HG02852 (cell line): ENCODE data around the gene NOL6.
"Not testable (repeated sequence)": the region's sequence is repeated elsewhere in the genome, so short reads cannot be mapped to it uniquely, and the experiment has no call there.

Experiments used
- ATAC-seq: cut with Tn5 transposase; IDR thresholded peaks from one replicate; pipeline ENCODE4 v1.9.1; 2021; ENCODE audit warnings: mild to moderate bottlenecking, moderate library complexity; ENCODE audit not compliant: unreplicated experiment

Gene NOL6

GRCh38 chr9:33472171-33472880 lies 1.4 kb downstream of the NOL6 start:
- no peak for ATAC-seq

GRCh38 chr9:33471361-33471760 lies 2.4 kb downstream of the NOL6 start:
- no peak for ATAC-seq

DNA sequence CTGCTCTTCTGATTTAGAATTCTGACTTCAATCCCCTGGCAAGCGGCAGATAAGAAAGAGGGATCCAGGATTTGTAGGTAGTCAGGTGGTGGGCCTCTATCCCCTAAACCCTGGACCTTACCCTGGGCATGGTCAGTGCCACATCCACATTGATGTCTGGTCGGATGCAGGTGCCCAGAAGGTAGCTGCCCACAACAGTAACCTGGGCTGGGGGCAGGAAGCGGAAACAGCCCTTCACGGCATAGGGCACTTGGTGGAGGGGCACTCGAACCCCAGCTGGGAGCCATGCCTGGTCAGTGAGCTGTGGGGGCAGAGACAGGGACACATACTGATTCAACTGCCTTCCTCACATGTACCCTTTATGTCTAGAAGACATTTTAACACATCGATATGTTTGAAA lies 3.8 kb downstream of the NOL6 start:
- ATAC-seq = no peak

GRCh38 chr9:33468797-33469621 lies 4.7 kb downstream of the NOL6 start:
- no peak for ATAC-seq

DNA sequence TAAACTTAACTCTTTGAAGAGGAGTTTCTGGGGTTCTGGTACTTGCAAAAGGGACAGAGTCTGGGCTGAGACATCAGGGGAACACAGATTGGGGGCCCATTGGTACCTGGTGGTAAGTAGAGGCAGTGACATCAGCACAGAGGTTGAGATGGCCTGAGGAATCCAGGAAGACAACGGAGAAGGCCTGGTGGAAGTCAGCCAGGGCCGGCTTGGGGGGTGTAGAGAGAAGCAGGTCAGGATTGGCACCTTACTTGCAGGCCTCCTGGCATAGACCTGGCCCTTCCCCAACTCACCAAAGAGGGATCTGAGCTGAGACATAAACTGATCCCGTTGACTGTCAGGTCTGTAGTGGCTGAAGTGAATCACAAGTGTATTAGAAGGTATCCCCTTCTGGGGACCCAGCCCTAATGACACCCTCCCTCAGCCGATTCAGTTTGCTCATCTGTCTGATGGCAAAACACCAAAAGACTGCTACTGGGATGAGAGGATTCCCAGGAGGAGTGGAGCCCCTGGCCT lies 5.5 kb downstream of the NOL6 start:
- no peak for ATAC-seq

DNA sequence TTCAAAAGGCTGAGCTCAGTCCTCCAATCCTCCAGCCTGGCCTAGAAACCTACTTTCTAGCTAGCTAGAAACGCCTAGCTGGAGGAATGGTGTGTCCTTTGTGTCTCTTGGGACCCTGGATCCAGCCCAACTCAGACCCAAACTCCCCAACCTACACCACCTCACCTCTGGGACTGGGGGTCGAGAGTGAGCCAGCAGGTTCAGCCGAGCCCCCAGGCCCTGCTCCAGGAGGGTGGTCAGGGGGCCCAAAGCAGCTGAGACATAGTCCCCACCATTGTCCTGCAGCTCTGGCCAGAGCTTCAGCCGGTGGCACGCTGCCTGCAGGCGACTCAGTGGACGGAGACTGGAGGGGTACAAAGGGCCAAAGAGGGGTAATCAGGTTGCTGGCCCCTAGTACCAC lies 6.2 kb downstream of the NOL6 start:
- no peak for ATAC-seq

DNA sequence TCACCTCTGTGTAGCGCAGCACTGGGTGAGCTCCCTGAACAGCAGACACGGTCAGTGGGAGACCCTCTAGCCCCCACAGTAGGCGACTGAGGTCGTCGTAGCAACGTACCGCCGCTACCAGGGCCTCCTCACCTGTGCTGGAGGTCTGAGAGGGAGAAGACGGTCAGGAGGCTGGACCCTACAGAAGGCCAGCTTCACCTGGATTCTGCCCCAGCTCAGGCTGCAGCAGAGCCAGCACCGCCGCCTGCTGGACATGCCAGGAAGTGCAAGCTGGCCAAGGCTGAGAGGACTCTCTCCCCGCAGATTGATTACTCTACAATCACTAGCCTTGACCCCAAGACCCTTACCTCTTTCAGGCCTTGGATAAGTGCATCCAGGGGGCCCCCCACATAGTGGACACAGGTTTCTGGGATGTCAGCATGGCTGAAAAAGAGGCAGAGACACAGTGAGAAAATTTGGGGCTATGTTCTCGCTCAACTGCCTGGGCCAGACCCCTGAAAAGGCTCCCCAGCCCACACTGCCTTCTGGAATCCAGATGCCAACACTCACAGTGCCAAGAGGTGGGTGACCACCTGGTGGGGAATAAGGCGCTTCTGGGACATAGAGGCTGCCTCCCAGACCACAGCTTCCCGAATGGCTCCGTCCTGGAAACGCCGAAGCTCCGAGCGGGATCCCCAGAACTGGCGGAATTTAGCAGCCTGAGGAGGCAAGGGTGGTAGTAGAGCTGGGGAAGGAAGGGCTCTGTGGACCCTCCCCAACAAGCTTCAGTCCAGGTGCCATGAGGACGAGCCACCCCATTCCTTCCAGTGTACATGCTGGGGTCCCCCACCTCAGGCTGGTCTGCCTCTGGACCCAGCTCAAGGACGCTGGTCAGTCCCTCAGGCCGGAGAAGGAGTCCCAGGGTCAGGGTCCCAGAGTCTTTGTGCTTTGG lies 6.9 kb downstream of the NOL6 start:
- ATAC-seq = no peak

DNA sequence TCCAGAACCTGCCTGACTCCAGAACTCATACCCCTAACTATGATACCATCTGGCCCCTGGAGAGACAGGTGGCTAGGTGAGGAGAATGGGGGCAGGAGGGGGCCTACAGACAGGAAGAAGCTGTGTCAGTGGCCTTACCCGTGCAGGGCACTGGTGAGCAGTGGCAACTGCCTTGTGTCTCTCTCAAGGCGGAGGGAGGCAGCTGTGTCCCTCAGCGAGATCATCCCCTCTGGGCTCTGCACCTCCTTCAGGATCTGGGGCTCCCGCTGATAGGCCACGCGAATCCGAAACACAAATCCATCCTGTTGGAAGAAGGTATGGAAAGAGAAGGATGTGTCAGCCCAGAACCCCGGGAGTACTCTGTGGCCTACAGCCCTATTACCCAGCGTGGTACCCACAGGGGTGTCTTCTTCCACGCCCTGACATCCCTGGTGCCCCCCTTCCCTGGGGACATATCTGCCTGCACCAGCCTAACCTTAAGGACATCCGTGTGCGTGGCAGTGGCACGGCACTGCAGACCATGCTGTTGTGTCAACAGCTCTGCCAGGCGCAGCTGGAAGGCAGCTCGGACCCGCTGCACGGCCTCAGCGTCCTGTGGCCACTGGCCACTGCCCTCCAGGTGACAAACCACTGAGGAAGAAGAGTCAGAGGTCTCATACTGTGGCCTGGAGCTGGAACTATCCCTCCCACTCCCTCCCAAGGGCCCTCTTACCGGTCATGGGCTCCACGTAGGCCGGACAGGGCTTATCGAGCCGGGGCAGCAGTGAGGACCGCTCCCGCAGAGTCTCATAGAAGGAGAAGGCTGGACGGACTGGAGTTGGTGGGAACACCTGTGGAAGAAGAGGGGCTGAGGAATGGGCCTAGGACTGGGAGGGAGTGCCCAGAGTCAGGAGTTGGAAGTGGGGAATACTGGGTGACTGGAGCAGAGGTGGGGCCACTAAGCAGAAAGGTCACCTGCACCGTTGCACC lies 7.8 kb downstream of the NOL6 start:
- ATAC-seq = no peak

DNA sequence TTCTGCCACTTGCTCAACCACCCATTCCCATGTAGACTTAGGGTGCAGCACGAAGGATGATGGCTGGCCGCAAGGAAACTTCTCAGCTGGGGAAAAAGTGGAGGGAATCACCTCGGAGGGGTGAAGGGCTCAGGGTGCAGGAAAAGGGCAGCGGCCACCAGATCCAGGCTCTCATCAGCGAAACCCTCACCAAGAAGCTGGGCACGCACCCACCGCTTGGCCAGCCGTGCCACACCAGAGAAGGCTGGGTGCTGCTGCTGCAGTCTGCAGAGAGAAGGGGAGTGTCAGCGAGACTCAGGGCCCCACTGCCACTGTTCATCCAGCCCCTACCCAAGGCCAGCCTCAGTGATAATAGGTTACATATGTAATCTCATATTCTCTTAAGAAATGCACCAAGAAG lies 8.6 kb downstream of the NOL6 start:
- ATAC-seq = no peak

DNA sequence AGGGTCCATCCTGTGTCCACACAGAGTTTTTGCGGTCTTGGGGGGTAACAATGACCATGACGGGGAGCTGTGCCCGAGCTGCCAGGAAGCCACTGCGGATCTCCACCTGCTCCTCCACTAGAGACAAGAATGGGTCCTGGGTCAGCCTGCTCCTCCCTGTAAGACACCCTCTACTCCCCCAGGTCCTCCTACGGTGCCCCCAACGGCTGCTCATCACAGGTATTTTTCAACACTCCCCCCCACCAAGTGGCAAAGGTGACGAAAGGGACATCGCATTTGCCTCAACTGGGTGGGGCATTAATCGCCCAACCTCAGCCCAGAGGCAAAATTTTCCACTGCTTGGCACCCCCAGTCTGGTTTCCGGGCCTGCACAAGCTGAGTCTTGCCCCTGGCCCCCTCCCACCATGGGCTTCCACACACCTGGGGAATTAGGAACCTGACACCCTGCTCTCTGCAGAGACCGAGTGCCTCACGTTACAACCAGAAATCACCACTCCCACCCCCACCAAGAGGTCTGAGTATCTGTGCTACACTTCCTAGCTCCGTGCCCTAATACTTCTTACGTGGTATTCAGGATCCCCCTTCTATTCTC lies 9.6 kb downstream of the NOL6 start:
- no peak for ATAC-seq

DNA sequence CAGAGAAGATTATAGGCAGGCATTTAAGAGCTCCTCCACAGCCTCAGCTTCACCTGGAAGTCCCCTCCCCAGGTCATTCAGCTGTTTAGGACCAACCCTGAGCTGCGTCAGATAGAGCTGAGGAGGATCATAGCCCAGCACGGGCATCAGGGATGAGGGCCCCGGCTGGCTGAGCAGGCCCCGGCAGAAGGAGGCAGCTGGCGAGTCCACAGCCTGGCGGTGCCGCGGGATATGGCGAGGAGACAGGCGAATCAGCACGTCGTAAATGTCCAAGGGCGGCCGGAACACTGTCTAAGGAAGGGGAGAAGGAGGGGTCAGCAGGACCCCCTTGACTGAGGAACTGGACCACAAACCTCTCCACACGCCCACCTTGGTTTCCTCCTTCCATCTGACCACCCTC lies 10.6 kb downstream of the NOL6 start:
- no peak for ATAC-seq

DNA sequence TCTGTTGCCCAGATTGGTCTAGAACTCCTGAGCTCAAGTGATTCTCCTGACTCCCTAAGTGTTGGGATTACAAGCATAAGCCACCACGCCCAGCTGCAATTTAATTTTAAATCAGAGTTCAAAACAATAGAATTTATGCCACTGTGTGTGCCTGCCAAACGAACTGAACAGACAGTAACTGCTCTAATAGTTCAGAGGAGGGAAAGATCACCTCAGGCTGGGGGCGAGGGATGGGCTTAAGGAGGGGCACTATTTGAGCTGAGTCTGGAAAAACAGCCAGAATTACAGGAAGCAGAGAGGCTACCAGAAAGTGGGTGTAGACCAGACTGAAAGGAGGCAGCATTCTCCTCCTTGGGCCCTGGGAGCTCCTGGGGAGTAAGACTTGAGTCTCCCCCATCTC lies 12.2 kb downstream of the NOL6 start:
- no peak for ATAC-seq

- ATAC-seq = no peak
These were observed 12.9 kb downstream of the NOL6 start for GRCh38 chr9:33460854-33461253.

DNA sequence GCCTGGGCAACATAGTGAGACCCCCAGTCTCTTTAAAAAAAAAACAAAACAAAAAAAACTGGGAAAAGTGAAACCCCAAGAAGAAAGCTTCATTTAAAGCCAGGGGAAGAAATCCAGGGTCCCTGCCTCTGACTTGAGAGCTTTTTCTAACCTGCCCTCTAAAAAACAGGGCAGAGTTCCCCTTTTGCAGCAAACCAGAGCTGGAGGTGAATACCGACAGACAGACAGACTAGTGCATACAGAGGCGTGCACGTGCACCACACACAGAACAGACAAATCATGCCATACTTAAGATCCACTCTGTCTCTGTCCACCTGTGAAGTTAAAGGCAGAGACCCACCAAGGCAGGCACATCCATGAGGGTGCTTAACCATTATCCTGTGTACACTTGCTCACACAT lies 14.6 kb downstream of the NOL6 start:
- ATAC-seq = no peak

DNA sequence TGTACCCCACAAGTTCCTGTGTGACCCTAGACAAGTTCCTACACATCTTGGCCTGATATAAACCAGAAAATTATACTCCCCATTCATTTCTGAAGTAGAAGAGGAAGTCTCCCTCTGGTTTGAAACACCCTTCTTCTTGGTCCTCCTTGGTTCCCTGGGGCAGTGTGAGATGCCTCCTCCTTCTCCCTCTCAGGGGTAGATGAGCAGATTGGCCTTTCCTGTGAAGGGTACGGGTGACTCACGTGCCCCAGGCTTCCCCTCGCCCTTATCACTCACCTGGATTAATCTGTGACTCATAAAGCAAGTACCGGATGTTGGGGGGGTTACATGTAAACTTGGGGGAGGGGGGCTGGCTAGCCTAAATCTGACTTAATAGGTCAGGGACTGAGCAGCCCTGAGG lies 15.3 kb downstream of the NOL6 start:
- no peak for ATAC-seq

GRCh38 chr9:33455945-33456344 lies 17.8 kb downstream of the NOL6 start:
- no peak for ATAC-seq

DNA sequence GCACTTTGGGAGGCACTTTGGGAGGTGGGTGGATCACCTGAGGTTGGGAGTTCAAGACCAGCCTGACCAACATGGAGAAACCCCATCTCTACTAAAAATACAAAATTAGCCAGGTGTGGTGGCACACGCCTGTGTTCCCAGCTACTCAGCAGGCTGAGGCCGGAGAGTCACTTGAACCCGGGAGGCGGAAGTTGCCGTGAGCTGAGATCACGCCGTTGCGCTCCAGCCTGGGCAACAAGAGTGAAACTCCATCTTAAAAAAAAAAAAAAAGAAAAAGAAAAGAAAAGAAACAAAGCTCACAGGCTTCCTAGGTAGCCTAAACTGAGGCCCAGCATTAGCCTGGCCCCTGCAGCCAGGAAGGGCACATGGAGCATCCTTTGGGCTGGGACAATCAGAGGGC lies 18.3 kb downstream of the NOL6 start:
- ATAC-seq = not testable (repeated sequence)

DNA sequence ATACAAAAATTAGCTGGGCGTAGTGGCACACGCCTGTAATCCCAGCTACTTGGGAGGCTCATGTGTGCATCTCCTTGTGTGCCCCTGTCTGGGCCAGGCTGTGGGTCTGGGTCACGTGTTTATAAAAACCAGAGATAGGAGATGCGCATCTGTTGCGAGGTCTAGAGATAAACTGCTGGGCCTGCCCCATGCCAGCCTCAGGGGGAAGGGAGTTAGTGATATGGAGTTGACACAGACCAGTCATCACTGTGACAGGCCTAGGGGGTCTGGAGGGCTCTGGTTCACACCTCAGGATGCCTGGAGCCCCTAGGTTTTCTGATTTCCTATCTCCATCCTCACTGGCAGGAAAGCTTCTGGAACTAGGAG lies 19.1 kb downstream of the NOL6 start:
- ATAC-seq = not testable (repeated sequence)

DNA sequence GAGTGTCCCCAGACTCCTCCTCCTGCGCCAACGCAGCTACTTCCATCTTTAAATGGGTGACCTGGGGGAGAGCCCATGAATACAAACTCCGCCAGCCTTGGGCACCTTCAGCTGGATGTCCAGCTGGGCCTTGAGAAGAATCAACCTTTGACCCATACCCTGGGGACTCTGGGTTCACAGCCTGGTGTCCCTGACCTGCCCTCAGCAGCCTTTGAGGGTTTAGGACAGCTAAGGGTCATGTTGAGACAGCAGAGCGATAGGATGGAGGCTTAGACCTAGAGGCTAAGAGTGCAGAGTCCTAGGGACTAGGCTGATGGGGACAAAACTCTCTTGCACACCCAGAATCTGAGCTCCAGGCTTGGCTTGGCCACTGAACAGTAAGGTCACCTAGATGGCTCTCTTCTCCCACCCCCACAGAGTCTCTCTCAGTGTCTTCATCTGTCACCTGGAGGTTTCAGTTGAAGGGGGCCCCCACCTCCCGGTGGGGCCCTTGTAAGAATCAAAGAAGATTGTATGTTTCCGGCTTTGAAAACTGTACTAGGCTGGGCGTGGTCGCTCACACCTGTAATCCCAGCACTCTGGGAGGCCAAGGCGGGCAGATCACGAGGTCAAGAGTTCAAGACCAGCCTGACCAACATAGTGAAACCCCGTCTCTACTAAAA lies 19.6 kb downstream of the NOL6 start:
- ATAC-seq = no peak
